Measurements from ENCODE around the gene LRP1. TPM values are rescaled to one million over a fixed set of nuclear protein-coding genes. Genes with fewer than 3 reads are reported as not detected.

The LRP1 gene
- total RNA-seq, 1 experiment from 2014 or later: 12.4 TPM

DNA sequence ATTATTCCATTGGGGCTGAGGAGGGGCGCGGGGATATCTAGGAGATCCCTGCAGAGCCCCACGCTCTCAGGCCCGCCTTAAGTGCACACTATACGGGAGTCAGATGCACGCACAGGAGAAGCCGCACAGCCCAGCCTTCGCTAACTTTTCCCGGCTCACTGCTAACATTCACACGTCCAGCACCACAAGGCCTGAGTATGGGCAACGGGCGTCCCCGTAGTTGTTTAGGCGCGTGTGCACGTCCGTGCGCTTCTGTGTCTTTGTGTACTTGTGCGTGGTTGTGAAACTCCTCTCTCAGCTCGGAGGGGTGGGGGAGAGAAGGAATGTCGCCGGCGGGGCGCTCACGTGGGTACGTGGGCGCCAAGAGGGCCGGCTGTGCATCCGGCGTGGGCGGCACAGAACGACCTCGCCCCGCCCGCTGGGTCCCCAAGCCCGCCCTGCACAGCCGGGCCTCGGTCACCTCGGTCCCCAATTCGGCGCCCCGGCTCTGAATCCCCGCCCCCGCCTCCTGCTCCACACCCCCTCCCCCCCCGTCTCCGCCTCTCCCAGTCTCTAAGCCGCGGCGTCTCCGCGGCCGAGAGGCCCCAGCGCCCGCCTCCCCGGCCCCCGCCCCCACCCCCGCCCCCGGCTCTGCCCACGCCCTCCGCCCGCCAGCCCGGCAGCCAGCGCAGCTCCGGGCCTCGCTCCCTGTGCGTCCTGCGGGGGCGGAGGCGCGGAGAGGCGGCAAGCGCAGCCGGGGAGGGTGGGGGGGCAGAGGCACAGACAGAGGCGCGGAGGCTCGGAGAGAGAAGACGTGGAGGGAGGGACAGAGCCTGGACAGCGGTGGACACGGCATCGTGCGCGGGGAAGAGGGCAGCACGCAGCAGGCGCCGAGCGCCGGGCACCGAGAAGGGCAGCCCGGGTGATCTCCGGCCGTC is 39.7 kb upstream of the LRP1 start, which contains the start of gene NAB2:
TSS of gene NAB2 (plus strand) at position 761 of the 917 bp plus-strand sequence. CDS start 158 bp downstream, outside the sequence.
- Mint-ChIP-seq H3K9me3 (ENCODE audit: low read depth, unreplicated experiment) (no peaks in the 10 kb centered on the region), H3K4me1 (ENCODE audit: low read depth, unreplicated experiment) (peaks cover 60% of the 10 kb centered on the region), H3K4me3 (ENCODE audit: low read depth, unreplicated experiment) (peak within 1 kb of the TSS; percentile 91), H3K27ac (ENCODE audit: unreplicated experiment) (peak within 1 kb of the TSS; percentile 94), H3K36me3 (ENCODE audit: insufficient read depth, unreplicated experiment) (peaks cover 75% of the 10 kb centered on the region), H3K27me3 (ENCODE audit: unreplicated experiment) (no peaks in the 10 kb centered on the region)
- CTCF ChIA-PET: interaction anchor here (0.6 to 4.5 kb wide), 9 partner anchors 10 to 106 kb away, joined by 3 to 49 read pairs (median 5); partner anchors contain the start of genes LRP1, NEMP1 and STAT6
- no TSS peak for BruUV-seq (replicated peaks)
- peak; percentile 97 for DNase-seq
- intact Hi-C loops (cut with micrococcal nuclease; ENCODE audit: unreplicated experiment): loop anchor here (2.0 kb wide), 1 partner anchor 22 kb away; the partner anchor contains the start of gene STAT6
- TF ChIP-seq, protein P1, sequence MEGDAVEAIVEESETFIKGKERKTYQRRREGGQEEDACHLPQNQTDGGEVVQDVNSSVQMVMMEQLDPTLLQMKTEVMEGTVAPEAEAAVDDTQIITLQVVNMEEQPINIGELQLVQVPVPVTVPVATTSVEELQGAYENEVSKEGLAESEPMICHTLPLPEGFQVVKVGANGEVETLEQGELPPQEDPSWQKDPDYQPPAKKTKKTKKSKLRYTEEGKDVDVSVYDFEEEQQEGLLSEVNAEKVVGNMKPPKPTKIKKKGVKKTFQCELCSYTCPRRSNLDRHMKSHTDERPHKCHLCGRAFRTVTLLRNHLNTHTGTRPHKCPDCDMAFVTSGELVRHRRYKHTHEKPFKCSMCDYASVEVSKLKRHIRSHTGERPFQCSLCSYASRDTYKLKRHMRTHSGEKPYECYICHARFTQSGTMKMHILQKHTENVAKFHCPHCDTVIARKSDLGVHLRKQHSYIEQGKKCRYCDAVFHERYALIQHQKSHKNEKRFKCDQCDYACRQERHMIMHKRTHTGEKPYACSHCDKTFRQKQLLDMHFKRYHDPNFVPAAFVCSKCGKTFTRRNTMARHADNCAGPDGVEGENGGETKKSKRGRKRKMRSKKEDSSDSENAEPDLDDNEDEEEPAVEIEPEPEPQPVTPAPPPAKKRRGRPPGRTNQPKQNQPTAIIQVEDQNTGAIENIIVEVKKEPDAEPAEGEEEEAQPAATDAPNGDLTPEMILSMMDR (IDR thresholded peaks at IDR 0.05; ENCODE audit: unreplicated experiment): no peak

DNA sequence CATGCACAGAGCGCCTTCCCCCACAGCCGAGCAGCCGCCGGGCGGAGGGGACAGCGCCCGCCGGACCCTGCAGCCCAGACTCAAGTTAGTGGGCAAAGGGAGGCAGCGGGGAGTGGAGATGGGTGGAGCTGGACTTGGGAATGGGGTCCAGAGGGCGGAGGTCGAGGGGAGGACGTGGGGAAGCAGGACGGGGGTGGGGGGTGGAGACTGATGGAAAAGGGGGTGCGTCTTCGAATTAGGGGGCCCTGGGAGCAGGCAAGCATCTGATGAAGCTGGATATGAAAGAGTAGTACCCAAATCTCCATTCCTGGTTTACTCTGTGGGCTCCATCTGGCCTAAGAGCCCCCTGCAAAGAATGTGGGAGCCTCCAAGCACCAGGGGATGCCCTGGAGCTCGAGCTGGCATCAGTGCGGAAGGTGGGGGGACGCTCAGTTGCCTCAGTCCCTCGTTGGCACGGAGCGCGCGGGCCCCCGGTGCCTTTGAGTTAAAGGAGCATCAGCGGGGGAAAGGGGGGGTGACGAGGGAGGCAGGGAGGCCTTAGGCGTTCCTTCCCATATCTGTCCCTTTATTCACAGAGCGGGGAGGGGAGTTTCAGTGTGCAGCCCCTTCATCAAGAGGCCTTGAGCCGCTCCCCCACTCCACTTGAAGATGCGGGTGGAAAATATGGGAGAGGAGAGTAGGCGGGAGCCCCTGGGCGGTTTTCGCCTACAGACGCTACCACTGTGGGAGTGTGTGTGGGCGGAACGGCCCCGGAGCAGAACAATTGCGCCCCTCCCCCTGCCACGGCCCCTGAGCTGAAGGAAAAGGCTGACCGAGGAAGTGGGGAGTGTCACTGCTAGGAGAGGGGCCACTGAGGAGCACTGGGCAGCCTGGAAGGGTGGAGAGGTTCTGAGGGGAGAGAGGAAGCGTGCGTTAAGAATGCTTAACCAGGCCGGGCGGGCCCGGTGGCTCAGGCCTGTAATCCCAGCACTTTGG is 38.7 kb upstream of the LRP1 start:
- TF ChIP-seq, protein P1 (IDR thresholded peaks at IDR 0.05; ENCODE audit: unreplicated experiment): no peak
- H3K4me3 Mint-ChIP-seq (ENCODE audit: low read depth, unreplicated experiment): peak overlapping the region; percentile 91
- CTCF ChIA-PET: interaction anchor here (0.5 to 4.5 kb wide), 6 partner anchors 11 to 94 kb away, joined by 4 to 49 read pairs (median 5); partner anchors contain the start of genes NEMP1 and STAT6
- H3K27ac Mint-ChIP-seq (ENCODE audit: unreplicated experiment): peak overlapping the region; percentile 94
- peak; percentile 68 for DNase-seq
- H3K27me3 Mint-ChIP-seq (ENCODE audit: unreplicated experiment): no peaks in the 10 kb centered on the region
- no TSS peak for BruUV-seq (replicated peaks)
- no peaks in the 10 kb centered on the region for H3K9me3 Mint-ChIP-seq (ENCODE audit: low read depth, unreplicated experiment)
- H3K36me3 Mint-ChIP-seq (ENCODE audit: insufficient read depth, unreplicated experiment): peaks cover 85% of the 10 kb centered on the region
- intact Hi-C loops (cut with micrococcal nuclease; ENCODE audit: unreplicated experiment): loop anchor here (2.0 kb wide), 1 partner anchor 21 kb away; the partner anchor contains the start of gene STAT6
- H3K4me1 Mint-ChIP-seq (ENCODE audit: low read depth, unreplicated experiment): peaks cover 70% of the 10 kb centered on the region

DNA sequence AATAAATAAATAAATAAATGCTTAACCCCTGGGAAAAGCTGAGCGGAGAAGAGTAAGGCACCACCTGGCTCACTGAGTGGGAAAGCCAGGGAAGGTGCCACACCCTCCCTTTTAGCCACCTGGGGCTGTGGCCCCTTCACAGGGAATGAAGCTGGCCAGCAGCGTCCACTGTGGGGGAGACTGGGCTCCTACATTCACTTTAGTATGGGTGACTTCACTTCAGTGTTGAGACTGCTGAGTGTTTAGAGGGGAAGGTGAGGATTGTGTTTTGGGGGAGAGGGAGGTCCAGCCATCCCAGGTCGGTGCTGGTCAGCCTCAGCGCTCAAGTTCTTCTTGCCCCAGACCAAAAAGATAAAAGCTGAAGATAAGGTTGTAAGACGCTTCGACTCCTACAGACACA is 37.8 kb upstream of the LRP1 start:
- Mint-ChIP-seq H3K4me1 (ENCODE audit: low read depth, unreplicated experiment) (peaks cover 62% of the 10 kb centered on the region), H3K4me3 (ENCODE audit: low read depth, unreplicated experiment) (peak overlapping the region; percentile 91), H3K9me3 (ENCODE audit: low read depth, unreplicated experiment) (no peaks in the 10 kb centered on the region), H3K27ac (ENCODE audit: unreplicated experiment) (peak overlapping the region; percentile 23), H3K36me3 (ENCODE audit: insufficient read depth, unreplicated experiment) (peaks cover 94% of the 10 kb centered on the region), H3K27me3 (ENCODE audit: unreplicated experiment) (no peaks in the 10 kb centered on the region)
- TF ChIP-seq, protein P1 (IDR thresholded peaks at IDR 0.05; ENCODE audit: unreplicated experiment): no peak
- no peak for DNase-seq
- no TSS peak for BruUV-seq (replicated peaks)
- intact Hi-C loops (cut with micrococcal nuclease; ENCODE audit: unreplicated experiment): no loop called here
- CTCF ChIA-PET: interaction anchor here (1.0 to 4.5 kb wide), 4 partner anchors 11 to 21 kb away, joined by 4 to 49 read pairs (median 6); partner anchors contain the start of genes NEMP1 and STAT6

All from Calu3 (cell line).